Loucy (cell line): ENCODE data around the gene LONRF3.

Experiments used
- H2AFZ ChIP-seq: fragments of 200-600 bp; sonication (generic); 2 replicates; pipeline ENCODE4 v1.6.0; 2016; ENCODE audit warnings: antibody characterized with exemption, mild to moderate bottlenecking, low read length, moderate library complexity
- H3F3A ChIP-seq: fragments of 200-600 bp; 2 replicates; pipeline ENCODE4 v1.6.0; 2016; ENCODE audit warnings: antibody characterized with exemption, low read depth, mild to moderate bottlenecking
- H3K27me3 ChIP-seq: fragments of 200-600 bp; sonication (generic); 2 replicates; pipeline ENCODE4 v1.6.1; 2014; ENCODE audit warnings: low read length, mild to moderate bottlenecking; ENCODE audit not compliant: insufficient read depth, poor library complexity, severe bottlenecking
- H3K36me3 ChIP-seq: fragments of 200-600 bp; sonication (generic); 2 replicates; pipeline ENCODE4 v1.6.1; 2016; ENCODE audit warnings: low read length; ENCODE audit not compliant: insufficient read depth
- H3K4me1 ChIP-seq: fragments of 200-600 bp; sonication (generic); 2 replicates; pipeline ENCODE4 v1.5.1; 2014; ENCODE audit warnings: low read length, mild to moderate bottlenecking; ENCODE audit not compliant: insufficient read depth, poor library complexity, severe bottlenecking
- H3K4me2 ChIP-seq: fragments of 200-600 bp; sonication (generic); 2 replicates; pipeline ENCODE4 v1.6.0; 2014; ENCODE audit warnings: antibody characterized with exemption, low read length, low read depth, mild to moderate bottlenecking; ENCODE audit not compliant: poor library complexity, severe bottlenecking
- H3K4me3 ChIP-seq: fragments of 200-600 bp; sonication (generic); 2 replicates; pipeline ENCODE4 v1.5.1; 2014; ENCODE audit warnings: low read length, mild to moderate bottlenecking, mixed read lengths; ENCODE audit not compliant: poor library complexity, severe bottlenecking
- H3K79me2 ChIP-seq: fragments of 200-600 bp; sonication (generic); 2 replicates; pipeline ENCODE4 v1.6.1; 2014; ENCODE audit warnings: low read length; ENCODE audit not compliant: insufficient read depth
- H3K9ac ChIP-seq: fragments of 200-600 bp; sonication (generic); 2 replicates; pipeline ENCODE4 v1.6.0; 2014; ENCODE audit warnings: mild to moderate bottlenecking, low read depth, low read length, moderate library complexity; ENCODE audit not compliant: poor library complexity, severe bottlenecking
- H3K9me2 ChIP-seq: fragments of 200-600 bp; sonication (generic); replicated peaks from 2 replicates; pipeline ENCODE4 v1.6.1; 2016; ENCODE audit warnings: low read depth, low read length, mixed read lengths
- H3K9me3 ChIP-seq: fragments of 200-600 bp; sonication (generic); 2 replicates; pipeline ENCODE4 v1.6.1; 2014; ENCODE audit warnings: mild to moderate bottlenecking, antibody characterized with exemption, low read length, low read depth; ENCODE audit not compliant: insufficient read depth
- H4K20me1 ChIP-seq: fragments of 200-600 bp; sonication (generic); 2 replicates; pipeline ENCODE4 v1.6.0; 2014; ENCODE audit warnings: antibody characterized with exemption, low read length, mild to moderate bottlenecking; ENCODE audit not compliant: insufficient read depth, poor library complexity, severe bottlenecking
- CTCF ChIP-seq: fragments of 200-600 bp; sonication (generic); conservative IDR thresholded peaks from 2 replicates; pipeline ENCODE4 v1.5.1; 2014; ENCODE audit warnings: mild to moderate bottlenecking, antibody characterized with exemption, low read length
- EZH2phosphoT487 ChIP-seq: fragments of 200-600 bp; IDR thresholded peaks from 2 replicates; pipeline ENCODE4 v1.6.1; 2018; ENCODE audit warnings: antibody characterized with exemption, mild to moderate bottlenecking, moderate library complexity, borderline replicate concordance

Gene LONRF3

GRCh38 chrX:118980761-118981160 is 6.3 kb downstream of the LONRF3 start:
- H3K9me3 ChIP-seq = no peaks in the 10 kb centered on the region
- H3F3A ChIP-seq = no peaks in the 10 kb centered on the region
- no peaks in the 10 kb centered on the region for H3K4me1 ChIP-seq
- H2AFZ ChIP-seq = no peak overlapping the region
- H3K79me2 ChIP-seq = no peaks in the 10 kb centered on the region
- H3K9ac ChIP-seq = no peak overlapping the region
- TF ChIP-seq EZH2phosphoT487 (no peak), CTCF (no peak)
- H3K4me2 ChIP-seq = no peak overlapping the region
- no peaks in the 10 kb centered on the region for H4K20me1 ChIP-seq
- no peaks in the 10 kb centered on the region for H3K27me3 ChIP-seq
- no peaks in the 10 kb centered on the region for H3K9me2 ChIP-seq
- H3K4me3 ChIP-seq = no peak overlapping the region
- H3K36me3 ChIP-seq = no peaks in the 10 kb centered on the region

DNA sequence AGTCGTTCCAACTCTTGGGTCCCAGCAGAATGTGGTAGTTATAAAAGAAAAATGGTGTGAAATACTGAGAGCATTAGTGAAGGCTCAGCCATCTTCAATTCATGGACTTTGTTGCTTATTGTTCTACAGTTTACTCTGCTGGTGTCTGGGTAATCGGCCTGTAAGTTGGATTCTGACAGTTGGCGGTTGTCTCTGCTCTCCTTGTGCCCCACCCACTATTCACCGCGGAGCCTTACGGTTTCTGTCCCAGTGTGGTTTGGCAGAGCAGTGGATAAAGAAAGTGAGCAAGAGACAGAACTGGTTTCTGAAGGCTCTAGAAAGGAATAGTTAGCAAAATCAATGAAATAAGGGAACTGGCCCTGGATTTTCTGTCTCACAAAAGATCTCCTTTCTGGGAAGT is 9.1 kb downstream of the LONRF3 start:
- Histone ChIP-seq H3K4me2 (no peak overlapping the region), H2AFZ (no peak overlapping the region), H3K9ac (no peak overlapping the region), H3K4me3 (no peak overlapping the region), H4K20me1 (no peaks in the 10 kb centered on the region), H3K27me3 (no peaks in the 10 kb centered on the region), H3K9me2 (no peaks in the 10 kb centered on the region), H3K36me3 (no peaks in the 10 kb centered on the region), H3K9me3 (no peaks in the 10 kb centered on the region), H3F3A (no peaks in the 10 kb centered on the region), H3K4me1 (no peaks in the 10 kb centered on the region), H3K79me2 (no peaks in the 10 kb centered on the region)
- TF ChIP-seq EZH2phosphoT487 (no peak), CTCF (no peak)

DNA sequence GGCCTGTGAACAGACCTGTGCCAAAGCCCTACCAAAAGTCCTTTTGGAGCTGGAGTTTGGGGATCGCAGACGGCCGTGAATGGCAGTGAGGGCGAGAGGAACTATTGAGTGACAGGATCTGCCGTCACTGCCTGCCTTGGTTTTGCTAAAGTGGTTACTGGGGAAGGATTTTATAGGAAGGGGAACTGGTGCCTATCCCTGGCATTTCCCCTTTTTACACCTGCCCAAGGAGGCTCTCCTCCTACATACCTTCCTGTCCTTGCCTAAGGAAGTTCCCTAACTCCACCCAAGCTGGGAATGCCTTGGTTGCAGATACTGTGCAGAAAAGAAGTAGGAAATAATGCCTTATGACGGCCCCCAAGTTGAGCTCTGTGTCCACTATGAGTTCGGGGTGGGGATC is 14.5 kb downstream of the LONRF3 start:
- H3K4me1 ChIP-seq = no peaks in the 10 kb centered on the region
- H3K9me3 ChIP-seq = no peaks in the 10 kb centered on the region
- no peak overlapping the region for H3K9ac ChIP-seq
- no peaks in the 10 kb centered on the region for H3F3A ChIP-seq
- no peaks in the 10 kb centered on the region for H4K20me1 ChIP-seq
- no peak overlapping the region for H2AFZ ChIP-seq
- no peaks in the 10 kb centered on the region for H3K27me3 ChIP-seq
- H3K4me3 ChIP-seq = no peak overlapping the region
- H3K9me2 ChIP-seq = no peaks in the 10 kb centered on the region
- H3K36me3 ChIP-seq = no peaks in the 10 kb centered on the region
- TF ChIP-seq CTCF (no peak), EZH2phosphoT487 (no peak)
- H3K4me2 ChIP-seq = no peak overlapping the region
- H3K79me2 ChIP-seq = no peaks in the 10 kb centered on the region
